Cerebellar cortex (tissue), 1 donor: Measurements from ENCODE around the gene OR4D2.

Experiments
- DNase-seq: peaks from one replicate; pipeline ENCODE4 v3.0.0-alpha.2; 2015; ENCODE audit warnings: low spot score

OR4D2 gene

GRCh38 chr17:58210922-58211321, 44.1 kb downstream of the OR4D2 start:
- DNase-seq: no peak

DNA sequence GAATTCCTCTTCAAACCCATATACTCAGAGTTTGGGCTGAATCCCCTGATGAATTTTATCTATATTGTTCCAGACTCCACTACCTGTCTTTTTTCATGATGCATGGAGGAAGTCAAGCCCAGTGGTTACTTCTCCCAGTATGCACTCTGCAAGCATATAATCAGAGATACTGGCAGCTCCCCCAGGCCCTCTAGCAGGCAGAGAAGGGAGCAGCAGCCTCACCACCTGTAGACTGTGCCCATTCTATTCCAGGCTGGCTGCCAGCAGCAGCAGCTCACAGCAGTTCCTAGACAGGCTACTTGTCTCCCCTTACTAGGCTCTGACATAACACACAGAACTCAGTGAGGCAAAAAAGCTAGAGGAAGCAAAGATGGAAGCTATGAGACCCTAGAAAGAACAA, 48.9 kb downstream of the OR4D2 start:
- DNase-seq: peak; percentile 8

GRCh38 chr17:58217766-58218165, 51.0 kb downstream of the OR4D2 start:
- DNase-seq: no peak

DNA sequence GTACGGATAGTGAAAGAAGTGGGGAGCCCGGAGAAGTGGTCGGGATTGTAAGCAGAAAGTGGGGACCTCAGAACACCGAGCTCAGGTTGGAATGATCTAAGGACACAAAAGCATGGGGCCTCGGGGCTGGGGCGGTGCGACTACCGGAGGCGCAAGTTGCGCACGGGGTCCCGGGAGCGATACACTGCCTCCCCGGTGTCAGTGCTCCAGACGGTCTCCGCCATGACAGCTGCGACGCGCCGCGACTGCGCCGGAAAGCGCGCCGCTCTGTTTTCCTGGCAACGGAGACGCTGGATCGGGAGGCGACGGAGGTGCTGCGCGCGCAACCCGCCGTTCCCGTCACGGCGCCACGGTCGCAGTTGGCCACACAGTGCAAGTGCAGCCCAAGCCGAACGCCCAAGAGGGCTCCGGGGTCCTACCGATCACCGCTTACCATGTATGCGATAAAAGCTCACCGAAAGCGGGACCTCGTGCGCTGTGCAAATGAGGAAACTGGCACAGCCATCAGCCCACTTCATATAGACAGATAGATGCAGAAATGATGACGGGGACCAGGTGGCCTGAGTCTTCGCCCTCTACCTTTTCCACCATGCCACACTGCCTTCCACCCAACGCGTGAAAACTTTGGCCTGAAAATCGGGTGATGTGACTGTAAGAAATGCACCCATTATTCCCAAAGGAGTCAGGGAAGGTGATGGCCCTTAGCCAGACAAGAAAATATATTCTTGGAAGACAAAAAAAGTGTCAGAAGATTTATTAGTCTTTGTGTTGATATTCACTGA, 52.4 kb downstream of the OR4D2 start, which contains the start of gene MKS1:
MKS1 (minus strand) TSS at position 249 of the 782 bp plus-strand sequence; CDS start at position 224, 25 bp downstream.
- DNase-seq: peak; percentile 92

GRCh38 chr17:58219789-58220183, 53.0 kb downstream of the OR4D2 start:
- no peak for DNase-seq
